GM18861 (cell line): ENCODE measurements around the gene LRIG2.
"Not testable (repeated sequence)": the region's sequence is repeated elsewhere in the genome, so short reads cannot be mapped to it uniquely, and the experiment has no call there.

ENCODE experiments used
- ATAC-seq: cut with Tn5 transposase; IDR thresholded peaks from one replicate; pipeline ENCODE4 v1.9.1; 2021; ENCODE audit not compliant: unreplicated experiment

LRIG2 gene, protein sequence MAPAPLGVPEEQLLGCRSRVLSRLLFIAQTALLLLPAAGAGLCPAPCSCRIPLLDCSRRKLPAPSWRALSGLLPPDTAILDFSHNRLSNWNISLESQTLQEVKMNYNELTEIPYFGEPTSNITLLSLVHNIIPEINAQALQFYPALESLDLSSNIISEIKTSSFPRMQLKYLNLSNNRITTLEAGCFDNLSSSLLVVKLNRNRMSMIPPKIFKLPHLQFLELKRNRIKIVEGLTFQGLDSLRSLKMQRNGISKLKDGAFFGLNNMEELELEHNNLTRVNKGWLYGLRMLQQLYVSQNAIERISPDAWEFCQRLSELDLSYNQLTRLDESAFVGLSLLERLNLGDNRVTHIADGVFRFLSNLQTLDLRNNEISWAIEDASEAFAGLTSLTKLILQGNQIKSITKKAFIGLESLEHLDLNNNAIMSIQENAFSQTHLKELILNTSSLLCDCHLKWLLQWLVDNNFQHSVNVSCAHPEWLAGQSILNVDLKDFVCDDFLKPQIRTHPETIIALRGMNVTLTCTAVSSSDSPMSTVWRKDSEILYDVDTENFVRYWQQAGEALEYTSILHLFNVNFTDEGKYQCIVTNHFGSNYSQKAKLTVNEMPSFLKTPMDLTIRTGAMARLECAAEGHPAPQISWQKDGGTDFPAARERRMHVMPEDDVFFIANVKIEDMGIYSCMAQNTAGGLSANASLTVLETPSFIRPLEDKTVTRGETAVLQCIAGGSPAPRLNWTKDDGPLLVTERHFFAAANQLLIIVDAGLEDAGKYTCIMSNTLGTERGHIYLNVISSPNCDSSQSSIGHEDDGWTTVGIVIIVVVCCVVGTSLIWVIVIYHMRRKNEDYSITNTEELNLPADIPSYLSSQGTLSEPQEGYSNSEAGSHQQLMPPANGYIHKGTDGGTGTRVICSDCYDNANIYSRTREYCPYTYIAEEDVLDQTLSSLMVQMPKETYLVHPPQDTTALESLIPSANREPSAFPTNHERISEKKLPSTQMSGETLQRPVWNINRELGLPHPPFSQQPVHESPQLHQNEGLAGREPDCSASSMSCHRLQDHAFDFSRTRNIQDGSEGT

DNA sequence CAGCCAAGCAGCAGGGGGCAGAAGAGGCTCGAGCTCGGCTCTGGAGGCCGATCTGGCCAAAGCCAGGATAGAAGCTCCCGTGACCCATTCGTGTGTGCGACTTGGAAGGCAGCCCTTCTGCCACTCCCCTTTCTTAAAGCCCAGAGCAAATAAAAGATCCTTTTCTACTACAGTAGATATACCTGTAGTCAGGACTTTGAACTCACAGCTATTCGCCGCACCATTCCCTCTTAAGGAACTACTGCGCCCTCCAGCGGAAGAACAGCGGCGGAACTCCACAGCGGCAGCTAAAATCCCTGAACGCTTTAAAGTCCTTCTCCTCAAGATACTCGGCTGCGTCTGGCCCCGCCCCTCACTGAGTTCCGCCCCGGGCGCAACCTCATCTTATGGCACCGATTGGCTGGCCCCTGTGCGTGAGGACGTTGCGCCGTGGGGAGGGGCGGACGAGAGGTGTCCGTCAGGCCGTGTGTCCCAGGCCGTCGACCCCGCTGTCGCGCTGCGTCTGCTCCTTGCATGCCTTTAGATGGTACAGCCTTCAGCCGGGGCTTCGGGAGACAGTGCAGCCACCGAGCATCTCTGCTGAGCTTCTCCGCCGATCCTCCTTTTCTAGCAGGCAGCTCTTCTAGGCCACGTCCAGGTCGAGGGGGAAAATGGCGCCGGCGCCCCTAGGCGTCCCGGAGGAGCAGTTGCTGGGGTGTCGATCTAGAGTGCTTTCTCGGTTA, at the start of gene LRIG2:
Gene LRIG2 (plus strand): TSS at position 442 of the 722 bp plus-strand sequence. CDS start 209 bp downstream, at position 651.
- peak; percentile 84 for ATAC-seq

DNA sequence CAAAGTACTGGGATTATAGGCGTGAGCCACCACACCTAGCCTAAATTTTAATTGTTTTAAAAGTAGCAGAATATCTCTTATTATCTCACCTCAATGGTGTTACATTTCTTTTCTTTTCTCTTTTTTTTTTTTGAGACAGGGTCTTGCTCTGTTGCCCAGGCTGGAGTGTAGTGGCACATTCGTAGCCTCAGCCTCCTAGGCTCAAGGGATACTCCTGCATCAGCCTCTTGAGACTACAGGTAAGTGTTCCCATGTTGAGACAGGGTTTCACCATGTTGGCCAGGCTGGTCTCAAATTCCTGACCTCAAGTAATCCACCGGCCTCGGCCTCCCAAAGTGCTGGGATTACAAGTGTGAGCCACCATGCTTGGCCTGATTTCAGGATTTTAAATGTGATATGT, 49.7 kb upstream of the LRIG2 start:
- ATAC-seq = not testable (repeated sequence)

DNA sequence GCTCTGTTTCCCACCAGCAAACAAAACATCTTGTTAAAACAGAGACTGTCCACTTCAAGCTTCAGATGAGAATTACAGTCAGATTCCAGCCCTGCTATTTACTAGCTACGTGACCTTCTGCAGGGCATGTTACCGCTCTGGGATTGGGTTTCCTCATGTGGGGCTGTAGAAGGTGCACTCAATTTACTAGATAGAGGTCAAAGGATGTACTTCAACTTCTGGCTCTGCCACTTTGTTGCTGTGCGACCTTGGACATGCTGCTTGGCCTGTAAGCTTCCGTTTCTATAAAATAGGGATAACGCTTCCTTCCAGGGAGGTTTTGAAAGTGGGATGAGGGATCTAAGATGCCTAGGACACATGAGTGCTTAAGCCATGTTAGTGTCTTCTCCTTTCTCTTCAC, 46.0 kb upstream of the LRIG2 start:
- ATAC-seq = no peak

DNA sequence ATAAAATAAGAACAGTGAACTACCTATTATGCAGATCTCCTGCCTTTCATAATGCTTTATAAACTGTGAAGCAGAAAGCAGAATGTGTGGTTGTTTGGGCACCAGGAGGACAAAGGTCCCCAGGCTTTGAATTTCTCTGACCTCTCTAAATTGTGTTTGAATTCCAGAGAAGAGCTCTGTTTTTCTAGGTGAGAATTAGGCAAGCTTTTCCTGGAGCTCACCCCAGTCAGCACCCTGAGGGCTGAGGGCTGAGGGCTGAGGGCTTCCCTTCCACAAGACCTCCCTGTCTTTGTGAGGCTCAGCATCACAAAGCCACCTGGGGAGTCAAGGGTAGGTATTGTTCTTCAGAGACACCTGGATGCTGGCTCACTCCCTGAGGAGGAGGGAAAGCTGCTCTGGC, 45.5 kb upstream of the LRIG2 start:
- ATAC-seq = no peak

DNA sequence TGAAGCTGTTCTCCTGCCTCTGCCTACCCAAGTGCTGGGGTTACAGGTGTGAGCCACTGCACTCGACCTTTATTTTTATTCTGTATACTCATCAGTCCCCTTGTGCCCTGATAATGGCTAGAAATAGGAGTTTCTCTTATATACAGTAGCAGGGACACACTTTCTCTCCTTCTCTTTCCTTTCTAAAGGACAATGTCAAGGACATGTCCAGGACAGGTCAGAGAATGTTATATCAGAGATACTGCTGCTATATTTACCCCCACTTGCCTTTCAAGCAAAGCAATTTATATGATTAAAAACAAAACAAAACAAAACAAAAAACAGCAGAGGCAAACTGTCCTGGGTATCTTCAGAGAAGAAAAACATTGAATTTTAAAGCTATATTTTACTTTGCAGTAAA, 43.2 kb upstream of the LRIG2 start:
- no peak for ATAC-seq

DNA sequence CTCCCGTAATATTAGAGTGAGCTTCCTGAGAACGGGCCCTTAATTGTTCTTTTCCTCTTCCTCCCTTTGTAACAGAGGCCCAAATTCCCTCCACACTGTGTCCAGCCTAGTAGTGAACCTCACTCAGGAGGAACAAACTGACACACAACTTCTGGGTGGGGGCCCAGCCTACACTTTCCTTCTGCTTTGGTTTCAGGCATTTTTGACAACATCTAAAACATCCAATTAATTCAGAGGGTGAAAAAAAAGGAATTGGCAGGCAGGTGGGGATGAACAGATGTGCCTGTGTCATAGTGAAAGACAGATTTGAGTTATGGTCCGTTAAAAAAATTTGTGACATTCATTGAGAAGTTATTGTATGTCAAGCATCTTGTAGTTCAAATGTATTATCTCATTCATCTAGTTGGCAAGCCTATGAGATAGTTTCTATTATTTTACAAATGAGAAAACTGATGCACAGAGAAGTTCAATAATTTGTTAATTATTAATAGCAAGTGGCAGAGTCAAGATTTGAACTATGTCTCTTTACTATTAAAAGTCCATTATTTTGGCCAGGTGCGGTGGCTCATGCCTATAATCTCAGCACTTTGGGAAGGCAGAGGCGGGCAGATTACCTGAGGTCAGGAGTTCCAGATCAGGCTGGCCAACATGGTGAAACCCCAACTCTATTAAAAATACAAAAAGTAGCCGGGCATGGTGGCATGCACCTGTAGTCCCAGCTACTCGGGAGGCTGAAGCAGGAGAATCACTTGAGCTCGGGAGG, 41.6 kb upstream of the LRIG2 start:
- ATAC-seq = peak; percentile 83

DNA sequence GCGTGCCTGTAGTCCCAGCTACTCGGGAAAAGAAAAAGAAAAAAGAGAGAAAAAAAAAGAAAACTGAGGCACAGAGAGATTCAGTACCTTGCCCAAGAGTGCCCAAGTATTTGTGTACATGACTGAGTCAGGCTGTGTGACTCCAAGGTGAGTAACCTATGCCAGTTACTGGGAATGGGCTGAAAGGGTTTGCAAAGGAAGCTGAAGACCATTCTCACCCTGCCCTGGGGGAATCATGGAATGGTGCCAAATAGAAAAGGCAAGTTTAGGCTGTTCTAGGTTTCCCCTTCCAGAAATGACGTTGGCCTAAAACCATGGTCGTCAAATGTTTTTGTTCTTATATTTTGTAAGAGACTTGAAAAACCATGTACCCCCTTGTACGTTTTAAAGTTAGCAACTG, 37.9 kb upstream of the LRIG2 start:
- no peak for ATAC-seq

DNA sequence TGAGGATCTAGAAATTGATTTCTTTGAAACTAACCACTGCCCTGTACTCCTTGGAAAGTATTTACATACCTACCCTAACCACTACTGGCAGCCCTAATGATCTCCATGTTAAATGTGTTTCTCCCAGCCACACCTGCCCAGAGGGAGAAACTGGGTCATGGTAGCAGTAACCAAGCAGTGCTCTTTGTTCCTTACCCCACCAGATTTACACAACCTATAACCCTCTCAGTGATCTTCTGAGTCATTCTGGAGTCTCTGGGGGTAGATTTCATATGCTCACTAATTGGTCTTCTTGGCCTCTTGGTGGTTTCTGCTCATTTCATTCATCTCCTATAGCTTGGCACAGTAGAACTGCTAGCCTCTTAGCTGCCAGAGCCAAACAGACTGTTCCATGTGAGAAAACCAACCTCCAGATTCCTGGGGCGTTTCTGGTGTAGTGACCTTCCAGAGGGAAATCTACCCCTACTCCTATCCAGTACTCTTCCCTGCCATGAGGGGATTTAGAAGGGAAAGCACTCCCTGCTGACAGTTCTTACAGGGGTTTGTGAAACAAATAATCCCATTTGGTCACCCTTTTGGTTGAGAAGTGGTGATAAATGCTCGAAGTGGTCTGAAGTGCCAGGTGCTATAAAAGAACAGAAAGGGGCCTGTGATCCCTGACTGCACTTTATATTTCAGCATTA, 36.2 kb upstream of the LRIG2 start:
- peak; percentile 72 for ATAC-seq

DNA sequence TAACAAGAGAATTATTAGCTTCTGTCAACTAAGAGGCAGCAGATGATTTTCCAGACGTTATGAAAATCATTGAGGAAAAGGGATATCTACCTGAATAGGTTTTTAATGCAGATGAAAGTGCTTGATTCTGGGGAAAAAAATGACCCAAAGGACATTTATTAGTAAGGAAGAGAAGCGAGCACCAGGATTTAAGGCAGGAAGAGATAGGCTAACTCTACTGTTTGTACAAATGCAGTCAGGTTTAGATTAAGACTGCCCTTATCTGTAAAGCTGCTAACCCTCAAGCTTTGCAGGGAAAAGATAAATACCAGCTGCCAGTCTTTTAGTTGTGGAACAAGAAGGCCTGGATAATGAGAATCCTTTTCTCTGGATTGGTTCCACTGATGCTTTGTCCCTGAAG, 33.0 kb upstream of the LRIG2 start:
- ATAC-seq = no peak

DNA sequence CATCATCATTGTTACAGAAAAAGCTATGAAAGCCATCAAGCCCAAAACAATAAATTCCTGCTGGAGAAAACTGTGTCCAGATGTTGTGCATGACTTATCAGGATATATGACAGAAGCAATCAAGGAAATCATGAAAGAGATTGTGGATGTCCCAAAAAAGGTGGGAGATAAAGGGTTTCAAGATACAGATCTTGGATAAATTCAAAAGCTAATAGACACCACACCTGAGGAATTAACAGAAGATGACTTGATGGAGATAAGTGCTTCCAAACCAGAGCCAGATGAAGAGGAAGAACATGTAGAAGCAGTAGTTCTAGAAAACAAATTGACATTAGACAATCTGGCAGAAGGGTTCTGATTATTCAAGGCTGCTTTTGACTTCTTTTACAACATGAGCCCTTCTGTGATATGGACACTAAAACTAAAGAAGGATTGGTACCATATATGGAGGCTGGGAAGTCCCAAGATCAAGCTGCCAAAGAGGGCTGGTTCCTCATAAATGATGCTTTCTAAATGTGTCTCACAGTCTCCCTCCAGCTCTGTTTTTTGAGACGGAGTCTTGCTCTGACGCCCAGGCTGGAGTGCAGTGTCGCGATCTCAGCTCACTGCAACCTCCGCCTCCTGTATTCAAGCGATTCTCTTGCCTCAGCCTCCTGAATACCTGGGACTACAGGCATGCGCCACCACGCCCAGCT, 32.1 kb upstream of the LRIG2 start:
- ATAC-seq = no peak

DNA sequence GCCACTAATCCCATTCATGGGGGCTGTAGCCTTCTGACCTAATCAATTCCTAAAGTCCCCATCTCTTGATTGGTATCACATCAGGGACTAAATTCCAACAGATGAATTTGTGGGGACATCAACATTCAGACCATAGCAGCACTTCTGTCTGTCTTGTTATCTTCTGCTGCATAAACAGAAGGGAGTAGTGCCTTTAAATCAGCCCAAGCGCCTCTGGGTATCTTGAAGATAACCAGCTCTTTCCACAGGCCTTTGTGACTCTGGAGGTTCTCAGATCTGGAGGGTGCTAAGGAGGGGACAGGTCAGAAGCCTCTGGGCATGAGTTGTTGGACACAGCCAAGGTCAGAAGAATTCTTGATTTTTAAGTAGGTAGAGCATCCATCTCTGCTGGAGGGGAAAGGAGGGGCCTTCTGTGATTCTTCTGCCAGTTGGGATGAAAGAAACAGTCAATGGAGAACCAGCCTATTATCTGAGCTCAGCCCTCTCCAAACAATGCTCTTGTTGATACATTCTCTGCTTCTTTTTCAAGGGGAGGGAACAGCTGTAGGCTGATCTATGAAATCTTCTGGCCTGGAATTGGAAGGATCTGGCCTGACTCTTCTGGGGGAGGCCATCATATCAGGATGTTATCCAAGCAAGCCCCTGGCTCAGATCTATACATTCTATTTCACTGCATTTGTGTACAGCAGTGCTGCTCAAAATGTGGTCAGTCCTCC, 31.3 kb upstream of the LRIG2 start:
- ATAC-seq = no peak

DNA sequence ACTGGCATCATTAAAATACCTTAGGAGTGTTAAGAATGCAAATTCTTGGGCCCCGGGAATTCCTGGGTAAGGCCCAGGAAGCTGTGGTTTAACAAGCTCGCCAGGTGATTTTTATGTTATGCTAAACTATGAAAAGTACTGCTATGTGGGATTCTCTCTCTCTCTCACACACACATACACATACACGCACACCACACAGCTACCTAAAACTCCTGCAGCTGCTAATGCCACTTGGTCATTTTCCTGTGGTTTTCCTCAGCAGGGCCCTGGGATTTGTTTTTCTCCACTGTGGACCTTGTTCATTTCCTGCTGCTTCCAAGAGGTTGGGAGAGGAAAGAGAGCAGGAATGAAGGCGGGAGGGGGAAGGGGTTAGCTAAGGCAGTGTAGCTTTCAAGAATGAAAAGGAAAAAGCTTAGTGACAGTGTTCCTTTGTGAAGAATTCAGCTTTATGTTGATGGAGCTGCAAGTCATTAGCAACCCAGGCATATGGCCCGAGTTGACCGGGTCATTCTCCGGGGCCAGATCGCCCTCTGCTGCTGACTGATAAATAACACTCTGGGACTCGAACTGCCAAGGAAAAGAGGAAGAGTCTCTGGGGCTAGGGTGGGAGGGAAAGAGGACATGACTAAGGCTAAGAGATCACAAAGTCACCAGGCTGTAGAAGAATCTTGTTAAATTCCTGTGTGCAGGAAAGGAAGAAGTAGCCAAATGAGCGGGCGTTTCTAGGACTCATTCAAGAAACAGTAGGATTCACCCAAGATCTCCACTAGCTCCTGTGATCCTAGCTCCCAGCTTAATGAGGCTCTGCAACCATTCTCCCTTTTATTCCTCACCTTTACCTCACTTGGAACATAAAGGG, 30.5 kb upstream of the LRIG2 start:
- no peak for ATAC-seq

DNA sequence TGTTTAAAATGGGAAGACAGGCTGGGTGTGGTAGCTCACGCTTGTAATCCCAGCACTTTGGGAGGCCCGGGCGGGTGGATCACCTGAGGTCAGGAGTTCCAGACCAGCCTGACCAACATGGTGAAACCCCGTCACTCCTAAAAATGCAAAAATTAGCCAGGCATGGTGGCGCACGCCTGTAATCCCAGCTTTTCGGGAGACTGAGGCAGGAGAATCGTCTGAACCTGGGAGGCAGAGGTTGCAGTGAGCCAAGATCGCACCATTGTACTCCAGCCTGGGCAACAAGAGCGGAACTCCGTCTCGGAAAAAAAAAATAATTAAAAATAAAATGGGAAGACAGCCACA, 29.9 kb upstream of the LRIG2 start:
- not testable (repeated sequence) for ATAC-seq

DNA sequence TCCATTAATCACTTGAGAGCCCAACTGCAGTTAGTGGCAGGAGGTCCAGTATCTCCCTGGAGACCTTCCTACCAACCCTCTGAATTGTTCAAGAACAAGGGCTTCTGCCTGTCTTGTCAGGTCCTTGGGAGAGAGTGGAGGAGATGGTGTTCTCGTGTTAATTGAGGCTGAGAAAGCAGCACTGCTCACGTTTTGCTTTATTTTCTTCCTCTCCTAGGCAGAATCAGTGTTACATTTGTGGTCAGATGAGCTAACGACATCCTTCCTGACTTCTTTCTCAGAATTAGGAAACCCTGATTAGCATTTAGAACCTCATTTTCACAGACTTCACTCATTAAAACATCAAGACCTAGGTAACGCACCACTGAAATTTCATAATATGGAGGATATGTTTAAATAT, 26.4 kb upstream of the LRIG2 start:
- no peak for ATAC-seq

DNA sequence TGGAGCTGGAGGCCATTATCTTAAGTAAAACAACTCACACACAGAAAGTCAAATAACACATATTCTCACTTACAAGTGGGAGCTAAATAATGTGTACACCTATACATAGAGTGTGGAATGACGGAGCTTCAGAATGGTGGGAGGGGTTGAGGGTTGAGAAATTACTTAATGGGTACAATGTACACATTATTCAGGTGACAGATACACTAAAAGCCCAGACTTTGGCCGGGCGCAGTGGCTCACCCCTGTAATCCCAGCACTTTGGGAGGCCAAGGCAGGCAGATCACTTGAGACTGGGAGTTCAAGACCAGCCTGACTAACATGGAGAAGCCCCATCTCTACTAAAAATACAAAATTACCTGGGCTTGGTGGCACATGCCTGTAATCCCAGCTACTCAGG, 24.9 kb upstream of the LRIG2 start:
- no peak for ATAC-seq

DNA sequence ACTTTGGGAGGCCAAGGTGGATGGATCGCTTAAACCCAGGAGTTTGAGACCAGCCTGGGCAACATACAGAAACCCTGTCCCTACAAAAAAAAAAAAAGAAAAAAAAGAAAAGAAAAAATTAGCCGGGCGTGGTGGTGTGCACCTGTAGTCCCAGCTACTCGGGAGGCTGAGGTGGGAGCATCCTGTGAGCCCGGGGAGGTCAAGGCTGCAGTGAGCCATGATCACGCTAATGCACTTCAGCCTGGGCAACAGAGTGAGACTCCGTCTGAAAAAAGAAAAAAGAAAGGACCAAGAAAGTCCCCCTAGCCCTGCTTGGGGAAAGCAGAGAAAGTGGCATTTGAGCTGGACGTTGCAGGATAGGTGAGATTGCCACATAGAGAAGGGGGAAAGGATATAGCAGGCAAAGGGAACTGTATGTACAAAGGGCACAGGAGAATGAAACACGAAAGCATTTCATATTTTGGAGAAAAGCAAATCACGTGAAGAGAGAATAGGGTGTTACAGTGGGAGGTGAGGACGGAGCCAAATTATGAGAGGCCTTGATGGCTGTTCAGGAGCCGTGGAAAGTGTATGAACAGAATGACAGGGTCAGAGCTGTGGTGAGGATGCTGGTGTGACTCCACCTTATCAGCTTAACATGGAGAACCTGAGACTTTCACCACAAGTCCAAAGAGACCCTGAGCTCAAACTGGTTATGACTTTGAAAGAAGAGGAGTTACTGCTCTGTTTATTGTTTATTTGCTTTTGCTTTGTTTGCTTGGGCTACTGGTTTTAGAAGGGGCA, 19.5 kb upstream of the LRIG2 start:
- no peak for ATAC-seq

DNA sequence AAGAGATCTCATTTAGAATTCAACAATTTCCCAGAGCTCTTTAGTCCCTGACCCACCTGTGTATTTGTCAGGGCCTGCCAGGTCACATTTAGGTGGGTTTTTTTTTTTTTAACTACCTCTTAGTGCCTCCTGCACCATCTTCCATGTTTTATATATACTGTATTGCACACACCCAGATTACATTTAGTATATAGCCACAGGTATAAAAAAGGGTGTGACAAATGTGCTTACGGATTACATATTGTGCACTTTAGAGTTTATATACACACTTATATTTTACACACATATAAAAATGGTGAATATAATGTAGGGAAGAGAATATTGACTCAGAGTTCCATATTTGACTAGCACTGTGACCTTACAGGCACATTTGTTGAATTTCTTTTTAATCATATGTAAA, 17.4 kb upstream of the LRIG2 start:
- ATAC-seq = no peak
